Testis (tissue), 2 donors: Measurements from ENCODE around the gene PPP1R14C.

Experiments used
- POLR2A ChIP-seq: fragments of 450-650 bp; IDR thresholded peaks from one replicate; pipeline ENCODE4 v1.6.1; 2017; ENCODE audit warnings: antibody characterized with exemption, mild to moderate bottlenecking, moderate library complexity
- TF ChIP-seq, protein P1 (sequence below), 3 experiments: fragments of 450-650 bp in 2 of 3; fragments of 200-600 bp in 1 of 3; sonication (generic) in 1 of 3; IDR thresholded peaks; one replicate each; pipeline ENCODE4 v1.5.1; 2016 to 2019; ENCODE audit warnings: antibody characterized with exemption in 3 of 3, mild to moderate bottlenecking in 2 of 3, moderate library complexity in 1 of 3

DNA sequence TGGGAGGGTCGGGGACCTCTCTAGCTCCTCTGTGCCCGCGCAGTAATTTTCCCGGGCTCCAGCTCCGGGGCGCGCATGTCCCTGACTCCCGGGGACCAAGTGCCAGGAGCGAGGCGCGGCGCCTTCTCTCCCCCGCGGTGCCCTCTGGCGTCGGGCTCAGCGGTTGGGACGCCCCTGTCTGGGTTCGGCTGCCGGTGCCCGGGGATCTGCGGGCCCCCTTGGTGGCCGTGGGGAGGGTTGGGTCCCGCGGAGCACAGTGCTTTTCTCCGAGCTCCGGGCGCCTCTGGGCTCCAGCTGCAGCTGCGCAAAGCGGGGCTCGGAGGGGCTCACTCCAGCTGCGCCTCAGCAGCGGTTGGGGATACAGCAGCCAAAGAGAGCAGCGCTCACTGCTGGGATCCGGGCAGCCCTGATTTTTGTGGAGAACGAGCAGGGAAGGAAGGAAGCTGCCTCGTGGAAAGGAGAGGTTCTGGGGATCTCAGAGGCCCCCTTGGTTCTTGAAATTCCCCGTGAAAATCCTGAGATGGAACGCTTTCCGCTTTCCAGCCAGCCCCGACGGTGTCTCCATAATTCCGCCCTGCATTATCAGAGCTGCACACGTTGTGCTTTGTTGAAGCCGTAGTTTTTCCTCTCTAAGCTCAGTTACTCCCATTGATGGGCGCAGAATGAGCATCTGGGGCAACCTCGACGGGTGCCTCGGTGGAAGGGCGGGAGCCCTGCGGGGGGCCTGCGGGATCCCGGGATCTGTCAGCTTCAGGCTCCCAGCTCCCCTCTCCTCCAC is 861 bp downstream of the PPP1R14C start:
- TF ChIP-seq, protein P1, sequence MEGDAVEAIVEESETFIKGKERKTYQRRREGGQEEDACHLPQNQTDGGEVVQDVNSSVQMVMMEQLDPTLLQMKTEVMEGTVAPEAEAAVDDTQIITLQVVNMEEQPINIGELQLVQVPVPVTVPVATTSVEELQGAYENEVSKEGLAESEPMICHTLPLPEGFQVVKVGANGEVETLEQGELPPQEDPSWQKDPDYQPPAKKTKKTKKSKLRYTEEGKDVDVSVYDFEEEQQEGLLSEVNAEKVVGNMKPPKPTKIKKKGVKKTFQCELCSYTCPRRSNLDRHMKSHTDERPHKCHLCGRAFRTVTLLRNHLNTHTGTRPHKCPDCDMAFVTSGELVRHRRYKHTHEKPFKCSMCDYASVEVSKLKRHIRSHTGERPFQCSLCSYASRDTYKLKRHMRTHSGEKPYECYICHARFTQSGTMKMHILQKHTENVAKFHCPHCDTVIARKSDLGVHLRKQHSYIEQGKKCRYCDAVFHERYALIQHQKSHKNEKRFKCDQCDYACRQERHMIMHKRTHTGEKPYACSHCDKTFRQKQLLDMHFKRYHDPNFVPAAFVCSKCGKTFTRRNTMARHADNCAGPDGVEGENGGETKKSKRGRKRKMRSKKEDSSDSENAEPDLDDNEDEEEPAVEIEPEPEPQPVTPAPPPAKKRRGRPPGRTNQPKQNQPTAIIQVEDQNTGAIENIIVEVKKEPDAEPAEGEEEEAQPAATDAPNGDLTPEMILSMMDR (IDR thresholded peaks at IDR 0.05) = no peak
- TF ChIP-seq POLR2A = no peak
